Activated CD8-positive, alpha-beta T cell treated with anti-CD3 and anti-CD28 coated beads for 36 hours (primary cell): ENCODE measurements around the gene GNPDA1. TPM values are rescaled to one million over a fixed set of nuclear protein-coding genes. Genes with fewer than 3 reads are reported as not detected.

Source experiments
- ATAC-seq: fragments of 200-7000 bp; cut with Tn5 transposase; one replicate; pipeline ENCODE4 v1.10.0; 2021; ENCODE audit warnings: mild to moderate bottlenecking, moderate library complexity
- CTCF ChIA-PET: fragments of 350-600 bp; sonication (Branson Sonifier 250); formaldehyde crosslinking; loops from one replicate; lab custom pipeline; 2021; ENCODE audit warnings: antibody characterized with exemption; lab: Charles Lee
- POLR2A ChIA-PET: fragments of 350-600 bp; sonication (Branson Sonifier 250); formaldehyde crosslinking; loops from one replicate; lab custom pipeline; 2021; ENCODE audit warnings: antibody characterized with exemption; lab: Charles Lee
- DNase-seq: peaks from one replicate; pipeline ENCODE4 v3.0.0-alpha.2; 2020
- H3K27ac Mint-ChIP-seq: one replicate; pipeline ENCODE4 v1.8.0; 2021; ENCODE audit warnings: mild to moderate bottlenecking, mixed read lengths
- H3K27me3 Mint-ChIP-seq: one replicate; pipeline ENCODE4 v1.8.0; 2021; ENCODE audit warnings: mixed read lengths
- H3K36me3 Mint-ChIP-seq: one replicate; pipeline ENCODE4 v1.8.0; 2021; ENCODE audit warnings: low read depth, mixed read lengths
- H3K4me1 Mint-ChIP-seq: one replicate; pipeline ENCODE4 v1.8.0; 2021; ENCODE audit warnings: low read depth, mixed read lengths
- H3K4me3 Mint-ChIP-seq: one replicate; pipeline ENCODE4 v1.8.0; 2021; ENCODE audit warnings: mild to moderate bottlenecking, moderate library complexity, mixed read lengths
- H3K9me3 Mint-ChIP-seq: one replicate; pipeline ENCODE4 v1.8.0; 2021; ENCODE audit warnings: mixed read lengths
- intact Hi-C: fragments of 100-400 bp; cut with micrococcal nuclease; formaldehyde crosslinking; loops from one replicate; pipeline ENCODE4 v1.10.0; 2022
- total RNA-seq, 2 experiments: library from RNA; stranded (reverse); gene quantifications; one replicate each; pipeline ENCODE4 v1.2.3, GENCODE V29; 2021
- TF ChIP-seq, protein P1 (sequence below): fragments of 200-600 bp; IDR thresholded peaks from one replicate; pipeline ENCODE4 v1.8.0; 2022; ENCODE audit warnings: antibody characterized with exemption, mild to moderate bottlenecking

GNPDA1 gene
- 10 to 100 TPM; 82.4 to 88.3 TPM for total RNA-seq

GRCh38 chr5:142012792-142013388 lies at the start of gene GNPDA1:
Gene GNPDA1, minus strand, starts transcription at chr5:142013027. Its CDS starts 992 bp downstream, at chr5:142012035.
- Mint-ChIP-seq H3K27me3 (no peaks in the 10 kb centered on the region), H3K4me1 (peaks cover 80% of the 10 kb centered on the region), H3K4me3 (peak within 1 kb of the TSS; percentile 89), H3K27ac (peak within 1 kb of the TSS; percentile 99), H3K36me3 (peaks cover 36% of the 10 kb centered on the region), H3K9me3 (no peaks in the 10 kb centered on the region)
- ATAC-seq, result peak; percentile 9
- intact Hi-C loops, result loop anchor here (1.0 kb wide), 1 partner anchor 128 kb away; no protein-coding TSS in a partner anchor
- ChIA-PET POLR2A (interaction anchor here (1.2 to 12.5 kb wide), 8 partner anchors 8 to 132 kb away, joined by 3 to 129 read pairs (median 6); partner anchors contain the start of gene NDFIP1), CTCF (interaction anchor here (1.0 to 37.7 kb wide), 18 partner anchors 11 to 396 kb away, joined by 3 to 592 read pairs (median 10); partner anchors contain the start of gene RNF14)
- peak; percentile 74 for DNase-seq
- TF ChIP-seq, protein P1, sequence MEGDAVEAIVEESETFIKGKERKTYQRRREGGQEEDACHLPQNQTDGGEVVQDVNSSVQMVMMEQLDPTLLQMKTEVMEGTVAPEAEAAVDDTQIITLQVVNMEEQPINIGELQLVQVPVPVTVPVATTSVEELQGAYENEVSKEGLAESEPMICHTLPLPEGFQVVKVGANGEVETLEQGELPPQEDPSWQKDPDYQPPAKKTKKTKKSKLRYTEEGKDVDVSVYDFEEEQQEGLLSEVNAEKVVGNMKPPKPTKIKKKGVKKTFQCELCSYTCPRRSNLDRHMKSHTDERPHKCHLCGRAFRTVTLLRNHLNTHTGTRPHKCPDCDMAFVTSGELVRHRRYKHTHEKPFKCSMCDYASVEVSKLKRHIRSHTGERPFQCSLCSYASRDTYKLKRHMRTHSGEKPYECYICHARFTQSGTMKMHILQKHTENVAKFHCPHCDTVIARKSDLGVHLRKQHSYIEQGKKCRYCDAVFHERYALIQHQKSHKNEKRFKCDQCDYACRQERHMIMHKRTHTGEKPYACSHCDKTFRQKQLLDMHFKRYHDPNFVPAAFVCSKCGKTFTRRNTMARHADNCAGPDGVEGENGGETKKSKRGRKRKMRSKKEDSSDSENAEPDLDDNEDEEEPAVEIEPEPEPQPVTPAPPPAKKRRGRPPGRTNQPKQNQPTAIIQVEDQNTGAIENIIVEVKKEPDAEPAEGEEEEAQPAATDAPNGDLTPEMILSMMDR, result no peak

DNA sequence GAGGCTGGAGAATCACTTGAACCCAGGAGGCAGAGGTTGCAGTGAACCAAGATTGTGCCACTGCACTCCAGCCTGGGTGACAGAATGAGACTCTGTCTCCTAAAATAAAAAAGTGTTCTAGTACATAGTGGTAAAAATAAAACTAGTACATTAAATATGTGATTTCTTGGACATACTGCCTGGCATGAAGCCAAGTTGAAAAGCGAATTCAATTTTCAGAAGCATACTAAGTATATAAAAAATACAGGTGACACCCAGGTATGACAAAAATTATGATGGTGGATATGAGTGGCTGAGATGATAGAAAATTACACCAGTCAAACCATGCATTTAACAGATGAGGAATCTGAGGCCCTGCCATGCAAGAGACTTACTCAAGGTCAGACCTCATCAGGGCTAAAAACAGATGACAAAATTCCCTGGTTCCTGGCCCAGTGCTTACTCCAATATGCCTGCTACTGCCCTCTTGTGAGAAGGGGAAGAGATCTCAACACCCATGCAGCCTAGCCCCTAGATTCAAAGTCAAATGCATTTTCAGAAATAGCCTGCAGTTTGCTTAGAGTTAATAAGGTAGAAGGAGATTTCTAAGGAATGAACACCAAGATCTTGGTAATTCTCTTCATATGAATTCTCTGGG lies 46.6 kb upstream of the GNPDA1 start:
- H3K27ac Mint-ChIP-seq, result no peak overlapping the region
- no peaks in the 10 kb centered on the region for H3K36me3 Mint-ChIP-seq
- intact Hi-C loops, result no loop called here
- peaks cover 2% of the 10 kb centered on the region for H3K27me3 Mint-ChIP-seq
- no peaks in the 10 kb centered on the region for H3K9me3 Mint-ChIP-seq
- H3K4me1 Mint-ChIP-seq, result peaks cover 24% of the 10 kb centered on the region
- TF ChIP-seq, protein P1, result no peak
- H3K4me3 Mint-ChIP-seq, result no peak overlapping the region
- CTCF ChIA-PET, result no interaction called here
- ATAC-seq (no peak), DNase-seq (no peak)
- POLR2A ChIA-PET, result no interaction called here

DNA sequence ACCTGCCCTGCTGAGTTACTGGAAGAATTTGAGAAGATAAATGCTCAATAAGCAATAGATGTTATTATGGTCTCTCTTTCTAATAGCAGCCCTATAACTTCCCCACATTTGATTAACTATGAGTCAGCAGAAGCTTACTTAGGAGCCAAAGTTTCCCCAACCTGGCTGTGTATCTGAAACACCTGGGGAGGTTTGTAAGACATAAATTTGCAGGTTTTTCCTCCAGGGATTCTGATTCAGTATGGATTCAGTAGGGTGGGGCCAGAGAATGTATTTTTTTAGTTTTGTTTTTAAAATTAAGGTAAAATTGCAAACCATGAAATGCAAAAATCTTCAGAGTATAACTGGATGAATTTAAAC lies 44.9 kb upstream of the GNPDA1 start:
- Mint-ChIP-seq H3K27me3 (peaks cover 2% of the 10 kb centered on the region), H3K4me3 (no peak overlapping the region), H3K27ac (no peak overlapping the region), H3K4me1 (peaks cover 26% of the 10 kb centered on the region), H3K36me3 (no peaks in the 10 kb centered on the region), H3K9me3 (no peaks in the 10 kb centered on the region)
- TF ChIP-seq, protein P1, result no peak
- CTCF ChIA-PET, result no interaction called here
- ATAC-seq, result no peak
- POLR2A ChIA-PET, result interaction anchor here (0.7 kb wide), 1 partner anchor 28 kb away, joined by 3 read pairs; no protein-coding TSS in a partner anchor
- intact Hi-C loops, result no loop called here
- no peak for DNase-seq

GRCh38 chr5:142056816-142057696 lies 44.2 kb upstream of the GNPDA1 start:
- no peak for ATAC-seq
- Mint-ChIP-seq H3K4me3 (no peak overlapping the region), H3K27me3 (peaks cover 2% of the 10 kb centered on the region), H3K36me3 (no peaks in the 10 kb centered on the region), H3K4me1 (peaks cover 26% of the 10 kb centered on the region), H3K27ac (no peak overlapping the region), H3K9me3 (no peaks in the 10 kb centered on the region)
- CTCF ChIA-PET, result no interaction called here
- DNase-seq, result no peak
- intact Hi-C loops, result no loop called here
- TF ChIP-seq, protein P1, result no peak
- POLR2A ChIA-PET, result no interaction called here
